T-cell (primary cell): Measurements from ENCODE around the gene NRGN. TPM values are rescaled to one million over a fixed set of nuclear protein-coding genes. Genes with fewer than 3 reads are reported as not detected.

Experiments
- ATAC-seq, 4 experiments: fragments of 200-7000 bp in 3 of 4; fragments of 150-1000 bp in 1 of 4; cut with Tn5 transposase; replicated peaks in 1 of 4; 1 replicate in 3 of 4; 2 replicates in 1 of 4; pipeline ENCODE4 v1.10.0; 2021; ENCODE audit warnings: moderate library complexity in 3 of 4, mild to moderate bottlenecking in 2 of 4, moderate number of reproducible peaks in 1 of 4
- CTCF ChIA-PET, 2 donors: fragments of 300-600 bp; sonication (Branson Sonifier 250); formaldehyde crosslinking; loops; one replicate each; lab custom pipeline; 2022; ENCODE audit warnings: antibody characterized with exemption in 2 of 2; lab: Charles Lee
- POLR2A ChIA-PET, 2 donors: fragments of 300-600 bp; sonication (Branson Sonifier 250); formaldehyde crosslinking; loops; one replicate each; lab custom pipeline; 2022; ENCODE audit warnings: antibody characterized with exemption in 2 of 2; lab: Charles Lee
- DNase-seq, 35 experiments: peaks; one replicate each; pipeline versions ENCODE4 v3.0.0 to v3.0.0-alpha.2; 2013 to 2023
- H3K27ac ChIP-seq: one replicate; pipeline ENCODE4 v1.5.1; 2013; ENCODE audit warnings: low read length
- H3K27me3 ChIP-seq, 2 experiments: replicated peaks in 1 of 2; 1 replicate in 1 of 2; 2 replicates in 1 of 2; pipeline versions ENCODE4 v1.6.1 to v1.7.0; 2013; ENCODE audit warnings: low read length in 1 of 2, mixed read lengths in 1 of 2; ENCODE audit not compliant: control insufficient read depth in 2 of 2, insufficient read depth in 2 of 2; ENCODE audit errors: extremely low read depth in 1 of 2
- H3K36me3 ChIP-seq, 2 donors: 1 replicate in 1 of 2; 2 replicates in 1 of 2; pipeline versions ENCODE4 v1.6.1 to v1.7.0; 2013; ENCODE audit warnings: low read length in 1 of 2; ENCODE audit not compliant: control insufficient read depth in 2 of 2, insufficient read depth in 1 of 2; ENCODE audit errors: extremely low read depth in 1 of 2
- H3K4me1 ChIP-seq, 2 experiments: 1 replicate in 1 of 2; 2 replicates in 1 of 2; pipeline versions ENCODE4 v1.6.1 to v1.7.0; 2013; ENCODE audit warnings: low read length in 2 of 2, mixed read lengths in 1 of 2; ENCODE audit not compliant: insufficient read depth in 2 of 2, control insufficient read depth in 1 of 2; ENCODE audit errors: extremely low read depth in 1 of 2
- H3K4me3 ChIP-seq, 2 donors: 1 replicate in 1 of 2; 2 replicates in 1 of 2; pipeline versions ENCODE4 v1.5.1 to v1.7.0; 2013; ENCODE audit warnings: mild to moderate bottlenecking in 2 of 2, low read length in 1 of 2, moderate library complexity in 1 of 2; ENCODE audit not compliant: control insufficient read depth in 1 of 2; ENCODE audit errors: extremely low read depth in 1 of 2
- H3K9me3 ChIP-seq: 2 replicates; pipeline ENCODE4 v1.7.0; 2013
- H3K27ac Mint-ChIP-seq, 2 donors: one replicate each; pipeline ENCODE4 v1.8.0; 2020 to 2021; ENCODE audit warnings: mild to moderate bottlenecking in 2 of 2, mixed read lengths in 2 of 2
- H3K27me3 Mint-ChIP-seq, 2 donors: one replicate each; pipeline ENCODE4 v1.8.0; 2021 to 2022; ENCODE audit warnings: mixed read lengths in 2 of 2
- H3K36me3 Mint-ChIP-seq: one replicate; pipeline ENCODE4 v1.8.0; 2021; ENCODE audit warnings: mixed read lengths
- H3K4me1 Mint-ChIP-seq, 3 donors: one replicate each; pipeline ENCODE4 v1.8.0; 2020 to 2022; ENCODE audit warnings: mixed read lengths in 3 of 3, mild to moderate bottlenecking in 1 of 3
- H3K4me3 Mint-ChIP-seq, 3 donors: one replicate each; pipeline ENCODE4 v1.8.0; 2020 to 2022; ENCODE audit warnings: mild to moderate bottlenecking in 3 of 3, mixed read lengths in 3 of 3, moderate library complexity in 3 of 3
- H3K9me3 Mint-ChIP-seq, 3 donors: one replicate each; pipeline ENCODE4 v1.8.0; 2020 to 2022; ENCODE audit warnings: mixed read lengths in 3 of 3
- WGBS: methylation state at CpG from one replicate; pipeline ENCODE4 v1.1.5; 2013; ENCODE audit warnings: missing lambda C conversion rate; ENCODE audit not compliant: insufficient coverage; 5-methylcytosine and 5-hydroxymethylcytosine counted together
- total RNA-seq, 35 experiments: library from RNA in 6 of 35; stranded (reverse) in 6 of 35; fragments of 120-200 nt in 1 of 35; gene quantifications; one replicate each; pipeline versions ENCODE4 v1.2.1 to v1.2.4 and lab custom pipeline; 2013 to 2026

NRGN gene
- total RNA-seq, 5 donors from 2014 or later (not counting 1 experiment from before 2014, with no cell fraction given) = 0.26 to 11.0 (median 0.89) TPM

DNA sequence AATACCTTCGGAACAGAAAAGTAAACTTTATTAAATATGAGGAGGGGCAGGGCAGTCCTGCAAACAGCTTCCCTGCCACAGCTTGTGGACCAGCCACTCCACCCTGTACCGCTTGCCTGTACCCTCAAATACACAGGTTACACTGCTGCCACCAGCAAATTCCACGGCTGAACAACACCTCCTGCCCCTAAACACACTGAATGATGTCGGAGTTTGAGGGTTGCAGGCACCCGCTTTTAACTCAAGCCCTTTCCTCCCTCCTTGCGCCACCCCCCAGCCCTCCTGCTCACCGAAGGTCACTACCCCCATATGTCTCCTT lies 8.3 kb downstream of the NRGN start:
- H3K4me3 Mint-ChIP-seq = peak overlapping the region in 1 of 3 donors; percentile 26
- Histone ChIP-seq H3K4me1 (peaks cover 2 to 25% of the 10 kb centered on the region in 2 experiments), H3K4me3 (no peak overlapping the region), H3K27me3 (peaks cover 0 to 15% of the 10 kb centered on the region in 2 experiments), H3K9me3 (no peaks in the 10 kb centered on the region), H3K27ac (no peak overlapping the region), H3K36me3 (no peaks in the 10 kb centered on the region)
- POLR2A ChIA-PET = interaction anchor here in 1 of 2 donors (0.7 kb wide), 2 partner anchors 77 to 1002 kb away, joined by 3 read pairs; no protein-coding TSS in a partner anchor
- H3K4me1 Mint-ChIP-seq = peaks cover 13 to 31% (median 16%) of the 10 kb centered on the region in 3 donors
- peak overlapping the region in 1 of 2 donors; percentile 69 for H3K27ac Mint-ChIP-seq
- CTCF ChIA-PET = interaction anchor here (0.5 to 3.0 kb wide), 5 partner anchors 10 to 104 kb away, joined by 3 to 23 read pairs (median 6); no protein-coding TSS in a partner anchor
- peaks cover 0 to 4% of the 10 kb centered on the region in 2 donors for H3K27me3 Mint-ChIP-seq
- no peaks in the 10 kb centered on the region for H3K9me3 Mint-ChIP-seq
- no peaks in the 10 kb centered on the region for H3K36me3 Mint-ChIP-seq
- ATAC-seq = no peak
- WGBS = 100% methylated on average over 4 of the region's 7 CpGs
- no peak for DNase-seq

DNA sequence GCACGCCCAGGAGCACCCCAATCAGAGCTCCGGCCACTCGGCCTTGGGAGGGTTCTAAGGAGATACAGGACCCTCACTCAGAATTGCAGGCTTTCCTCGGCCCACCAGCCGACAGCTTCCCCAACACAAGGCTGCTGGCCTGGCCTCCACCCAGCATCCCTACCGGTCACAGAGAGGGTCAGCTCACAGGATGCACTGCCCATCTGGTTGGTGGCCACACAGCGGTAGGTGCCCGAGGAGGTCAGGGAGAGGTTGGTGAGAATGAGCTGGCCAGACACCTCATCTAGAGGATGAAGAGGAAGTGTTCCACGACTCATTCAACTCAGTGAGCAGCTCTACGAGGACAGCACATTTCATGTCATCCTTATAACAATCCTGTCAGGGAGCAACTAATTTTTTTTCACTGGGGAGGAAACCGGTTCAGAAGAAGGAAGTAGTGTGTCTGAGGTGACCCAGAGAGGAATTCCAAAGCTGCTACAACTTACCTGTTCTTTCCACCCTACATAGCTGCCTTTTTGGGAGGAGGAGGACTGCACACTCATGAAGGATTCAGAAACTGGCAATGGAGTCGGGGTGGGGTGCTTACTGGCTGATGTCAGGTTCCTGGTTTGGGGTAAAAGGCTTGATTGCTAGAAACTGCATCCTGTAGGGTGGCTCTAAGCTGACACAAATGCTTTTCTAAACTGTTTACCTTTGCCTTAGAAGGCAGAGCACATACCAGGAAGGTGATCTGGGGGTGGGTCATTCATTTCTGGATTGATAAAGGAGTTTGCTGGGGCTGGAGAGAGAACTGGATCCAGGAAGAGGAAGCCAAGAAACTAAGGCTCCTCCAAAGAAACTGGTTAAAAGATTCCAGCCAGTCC lies 9.0 kb downstream of the NRGN start:
- no peak for DNase-seq
- no peaks in the 10 kb centered on the region for H3K9me3 Mint-ChIP-seq
- Histone ChIP-seq H3K4me3 (no peak overlapping the region), H3K9me3 (no peaks in the 10 kb centered on the region), H3K27ac (no peak overlapping the region), H3K4me1 (peaks cover 2 to 27% of the 10 kb centered on the region in 2 experiments), H3K36me3 (no peaks in the 10 kb centered on the region), H3K27me3 (peaks cover 0 to 18% of the 10 kb centered on the region in 2 experiments)
- H3K27me3 Mint-ChIP-seq = peaks cover 0 to 8% of the 10 kb centered on the region in 2 donors
- H3K36me3 Mint-ChIP-seq = no peaks in the 10 kb centered on the region
- ChIA-PET CTCF (interaction anchor here (0.5 to 1.2 kb wide), 4 partner anchors 10 to 105 kb away, joined by 3 to 9 read pairs (median 4); no protein-coding TSS in a partner anchor), POLR2A (interaction anchor here in 1 of 2 donors (0.7 kb wide), 2 partner anchors 78 to 1002 kb away, joined by 3 read pairs; no protein-coding TSS in a partner anchor)
- peaks cover 13 to 31% (median 16%) of the 10 kb centered on the region in 3 donors for H3K4me1 Mint-ChIP-seq
- H3K4me3 Mint-ChIP-seq = peak overlapping the region in 1 of 3 donors; percentile 26
- WGBS = 92% methylated on average over 5 of the region's 12 CpGs
- no peak for ATAC-seq
- H3K27ac Mint-ChIP-seq = peak overlapping the region in 1 of 2 donors; percentile 69

GRCh38 chr11:124749912-124750311 lies 10.2 kb downstream of the NRGN start:
- H3K9me3 ChIP-seq = no peaks in the 10 kb centered on the region
- Mint-ChIP-seq H3K4me3 (no peak overlapping the region), H3K27me3 (peaks cover 0 to 8% of the 10 kb centered on the region in 2 donors), H3K36me3 (no peaks in the 10 kb centered on the region), H3K4me1 (peaks cover 13 to 31% (median 14%) of the 10 kb centered on the region in 3 donors), H3K27ac (peak overlapping the region; percentile 28 to 43), H3K9me3 (no peaks in the 10 kb centered on the region)
- peaks cover 2 to 27% of the 10 kb centered on the region in 2 experiments for H3K4me1 ChIP-seq
- POLR2A ChIA-PET = no interaction called here
- peaks cover 0 to 29% of the 10 kb centered on the region in 2 experiments for H3K27me3 ChIP-seq
- WGBS = no CpG with 5 or more reads among the region's 1 CpG
- no peak overlapping the region for H3K27ac ChIP-seq
- H3K36me3 ChIP-seq = no peaks in the 10 kb centered on the region
- ATAC-seq = no peak
- CTCF ChIA-PET = no interaction called here
- H3K4me3 ChIP-seq = no peak overlapping the region
- DNase-seq = no peak

- DNase-seq (no peak), ATAC-seq (no peak)
- peak overlapping the region in 1 of 3 donors; percentile 13 for H3K4me3 Mint-ChIP-seq
- H3K9me3 Mint-ChIP-seq = no peaks in the 10 kb centered on the region
- peak overlapping the region in 1 of 2 donors; percentile 34 for H3K4me3 ChIP-seq
- no peaks in the 10 kb centered on the region for H3K36me3 ChIP-seq
- H3K4me1 ChIP-seq = peaks cover 0 to 16% of the 10 kb centered on the region in 2 experiments
- H3K27ac ChIP-seq = no peak overlapping the region
- peaks cover 4 to 14% of the 10 kb centered on the region in 2 donors for H3K27me3 Mint-ChIP-seq
- H3K36me3 Mint-ChIP-seq = no peaks in the 10 kb centered on the region
- ChIA-PET POLR2A (no interaction called here), CTCF (interaction anchor here in 1 of 2 donors (0.5 to 1.0 kb wide), 2 partner anchors 12 to 144 kb away, joined by 3 to 4 read pairs; no protein-coding TSS in a partner anchor)
- peaks cover 0 to 35% of the 10 kb centered on the region in 2 experiments for H3K27me3 ChIP-seq
- H3K4me1 Mint-ChIP-seq = peaks cover 9 to 30% (median 11%) of the 10 kb centered on the region in 3 donors
- WGBS = 87% methylated on average over 8 of the region's 11 CpGs
- H3K27ac Mint-ChIP-seq = no peak overlapping the region
- no peaks in the 10 kb centered on the region for H3K9me3 ChIP-seq
These were observed 11.6 kb downstream of the NRGN start for GRCh38 chr11:124751391-124751740.

DNA sequence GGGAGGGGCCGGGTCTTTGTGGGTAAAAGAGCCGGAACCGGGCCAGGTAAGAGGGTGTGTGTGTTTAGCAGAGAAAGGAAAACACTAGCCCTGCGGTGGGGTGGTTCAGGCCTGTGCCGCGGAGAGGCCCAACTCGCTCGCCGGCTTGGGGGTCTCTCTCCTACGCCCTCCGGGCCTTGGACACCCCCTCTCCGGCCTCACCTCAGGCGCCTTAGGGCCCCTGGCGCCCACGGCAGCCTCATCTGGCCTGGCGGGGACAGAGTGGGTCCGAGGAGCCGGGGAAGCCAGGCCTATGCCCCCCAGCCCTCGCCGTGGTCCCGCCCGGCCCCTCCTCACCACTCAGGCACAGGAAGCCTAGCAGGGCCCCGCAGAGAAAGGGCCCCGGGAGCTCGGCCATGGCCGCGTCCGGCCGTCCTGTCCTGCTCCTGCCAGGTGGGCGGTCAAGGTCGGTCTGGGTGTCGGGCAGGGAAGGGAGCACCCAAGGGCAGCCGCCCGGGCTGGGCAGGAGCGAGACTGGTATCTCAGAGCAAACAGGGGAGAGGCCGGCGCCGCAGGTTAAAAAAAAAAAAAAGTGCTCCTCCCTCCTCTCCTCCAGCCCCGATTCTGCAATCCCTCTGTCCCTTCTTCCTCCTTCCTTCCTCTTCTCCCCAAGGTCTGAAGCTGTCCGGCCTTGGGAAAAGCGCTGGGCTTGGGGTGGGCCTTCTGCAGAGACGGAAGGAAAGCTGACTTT lies 12.2 kb downstream of the NRGN start, which contains the start of gene VSIG2:
Gene VSIG2 (minus strand): TSS at position 515 of the 730 bp plus-strand sequence. CDS start 118 bp downstream, at position 397.
- peak in 1 of 4 experiments; percentile 19 for ATAC-seq
- POLR2A ChIA-PET = no interaction called here
- Histone ChIP-seq H3K27ac (peak within 1 kb of the TSS; percentile 23), H3K4me3 (peak within 1 kb of the TSS in 1 of 2 donors; percentile 34), H3K4me1 (peaks cover 0 to 16% of the 10 kb centered on the region in 2 experiments), H3K9me3 (no peaks in the 10 kb centered on the region), H3K27me3 (peaks cover 0 to 39% of the 10 kb centered on the region in 2 experiments), H3K36me3 (no peaks in the 10 kb centered on the region)
- peak within 1 kb of the TSS; percentile 17 to 61 (median 55) for H3K4me3 Mint-ChIP-seq
- peaks cover 10 to 20% of the 10 kb centered on the region in 2 donors for H3K27me3 Mint-ChIP-seq
- 79% methylated on average over 30 of the region's 42 CpGs for WGBS
- H3K4me1 Mint-ChIP-seq = peaks cover 6 to 31% (median 7%) of the 10 kb centered on the region in 3 donors
- no peaks in the 10 kb centered on the region for H3K36me3 Mint-ChIP-seq
- H3K9me3 Mint-ChIP-seq = no peaks in the 10 kb centered on the region
- CTCF ChIA-PET = interaction anchor here (0.5 to 1.1 kb wide), 6 partner anchors 10 to 85 kb away, joined by 3 to 5 read pairs (median 3); partner anchors contain the start of gene NRGN (in 1 of the 2)
- H3K27ac Mint-ChIP-seq = peak within 1 kb of the TSS; percentile 55 to 74
- no peak for DNase-seq
